ENCODE data around the gene SLC25A22.

Gene SLC25A22

DNA sequence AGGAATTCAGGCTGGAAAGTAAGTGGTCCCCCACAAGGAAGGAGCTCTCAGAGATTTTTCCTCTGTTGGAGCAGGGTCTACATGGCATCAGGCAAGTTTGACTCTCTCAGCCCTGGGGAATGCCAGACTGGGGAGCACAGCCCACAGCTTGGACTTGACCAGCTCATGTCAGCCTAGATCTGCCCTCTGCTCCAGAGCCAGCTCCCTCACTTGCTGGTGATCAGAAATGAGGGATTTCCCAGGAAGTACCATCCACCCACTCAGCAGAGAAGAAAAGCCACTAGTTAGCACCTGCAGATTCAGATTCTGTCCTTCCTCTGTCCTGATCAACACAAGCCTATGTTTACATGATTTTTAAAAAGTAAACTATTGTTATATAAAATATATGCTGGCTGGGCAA, 37.8 kb downstream of the SLC25A22 start:
- H3K4me3 ChIP-seq (ENCODE audit: low read depth, low read length) = no peak overlapping the region

DNA sequence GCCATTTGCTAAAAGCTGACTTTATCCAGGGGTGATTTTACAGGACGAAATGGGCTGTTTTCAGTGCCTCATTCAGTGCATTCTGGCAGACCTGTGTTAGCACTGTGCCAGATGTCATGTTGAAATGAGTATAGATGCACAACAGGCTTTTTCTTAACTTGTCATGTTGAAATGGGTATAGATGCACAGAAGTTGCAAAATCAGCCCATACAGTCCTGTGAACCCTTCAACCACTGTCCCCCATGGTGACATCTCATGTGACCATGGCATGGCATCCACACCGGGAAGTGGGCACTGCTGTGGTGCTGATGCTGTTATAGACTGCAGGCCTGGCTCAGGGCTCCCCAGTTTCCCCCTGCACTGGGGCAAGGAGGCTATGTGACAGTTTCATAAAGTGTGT, 48.4 kb downstream of the SLC25A22 start:
- no peak overlapping the region for H3K4me3 ChIP-seq (ENCODE audit: low read depth, low read length)

DNA sequence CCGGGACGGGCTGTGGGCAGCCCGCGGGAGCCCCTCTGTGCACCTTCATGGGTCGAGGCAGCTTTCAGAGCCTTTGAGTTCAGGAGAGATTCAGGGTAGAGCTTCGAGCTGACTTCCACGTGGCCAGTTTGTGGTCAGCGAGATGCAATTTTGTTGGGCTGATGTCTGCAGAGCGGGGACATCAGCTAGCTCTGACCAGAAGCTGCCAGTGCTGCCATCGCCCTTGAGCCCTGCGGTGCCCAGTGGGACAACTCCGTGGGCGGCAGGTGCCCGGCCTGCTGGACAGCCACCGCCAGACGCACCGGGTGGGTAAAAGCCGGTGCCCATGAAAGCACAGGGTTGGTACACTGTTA, 50.1 kb downstream of the SLC25A22 start:
- H3K4me3 ChIP-seq (ENCODE audit: low read depth, low read length) = peak overlapping the region; percentile 83

DNA sequence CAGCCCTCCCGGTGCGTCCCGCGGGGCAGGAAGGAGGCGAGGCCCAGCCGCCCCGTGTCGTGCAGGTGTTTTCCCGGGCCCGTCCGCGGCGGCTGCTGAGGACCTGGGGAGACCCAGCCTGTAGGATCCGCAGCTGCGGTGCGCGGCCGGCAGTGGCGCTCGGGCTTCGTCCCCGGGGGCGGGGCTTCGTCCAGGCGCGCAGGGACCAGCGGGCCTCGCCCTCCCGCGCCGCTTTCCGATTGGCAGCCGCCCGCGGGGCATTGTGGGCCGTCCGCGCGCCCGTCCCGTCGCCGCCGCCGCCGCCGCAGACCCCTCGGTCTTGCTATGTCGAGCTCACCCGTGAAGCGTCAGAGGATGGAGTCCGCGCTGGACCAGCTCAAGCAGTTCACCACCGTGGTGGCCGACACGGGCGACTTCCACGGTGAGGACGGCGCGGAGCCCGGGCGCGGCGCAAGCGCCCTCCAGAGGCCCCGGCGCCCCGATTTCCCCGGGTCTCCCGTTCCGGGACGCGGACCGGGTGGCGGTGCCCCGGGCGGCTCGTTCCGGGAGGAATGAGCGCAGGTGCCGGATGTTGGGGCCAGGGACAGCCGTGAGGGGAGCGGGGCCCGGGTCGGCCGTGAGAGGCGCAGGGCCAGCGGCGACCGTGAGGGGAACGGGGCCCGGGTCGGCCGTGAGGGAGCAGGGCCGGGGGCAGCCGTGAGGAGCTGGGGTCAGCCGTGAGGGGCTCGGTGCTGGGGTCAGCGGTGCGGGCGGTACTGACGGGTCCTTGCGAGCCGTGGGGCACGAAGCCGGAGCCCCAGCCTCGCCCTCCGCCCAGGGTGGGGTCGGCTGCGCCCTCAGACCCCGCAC, 50.7 kb downstream of the SLC25A22 start, which contains the start of gene TALDO1:
Gene TALDO1, plus strand, starts transcription at position 307 of the 849 bp plus-strand sequence. Its CDS starts 18 bp downstream, at position 325.
- peak within 1 kb of the TSS; percentile 83 for H3K4me3 ChIP-seq (ENCODE audit: low read depth, low read length)

DNA sequence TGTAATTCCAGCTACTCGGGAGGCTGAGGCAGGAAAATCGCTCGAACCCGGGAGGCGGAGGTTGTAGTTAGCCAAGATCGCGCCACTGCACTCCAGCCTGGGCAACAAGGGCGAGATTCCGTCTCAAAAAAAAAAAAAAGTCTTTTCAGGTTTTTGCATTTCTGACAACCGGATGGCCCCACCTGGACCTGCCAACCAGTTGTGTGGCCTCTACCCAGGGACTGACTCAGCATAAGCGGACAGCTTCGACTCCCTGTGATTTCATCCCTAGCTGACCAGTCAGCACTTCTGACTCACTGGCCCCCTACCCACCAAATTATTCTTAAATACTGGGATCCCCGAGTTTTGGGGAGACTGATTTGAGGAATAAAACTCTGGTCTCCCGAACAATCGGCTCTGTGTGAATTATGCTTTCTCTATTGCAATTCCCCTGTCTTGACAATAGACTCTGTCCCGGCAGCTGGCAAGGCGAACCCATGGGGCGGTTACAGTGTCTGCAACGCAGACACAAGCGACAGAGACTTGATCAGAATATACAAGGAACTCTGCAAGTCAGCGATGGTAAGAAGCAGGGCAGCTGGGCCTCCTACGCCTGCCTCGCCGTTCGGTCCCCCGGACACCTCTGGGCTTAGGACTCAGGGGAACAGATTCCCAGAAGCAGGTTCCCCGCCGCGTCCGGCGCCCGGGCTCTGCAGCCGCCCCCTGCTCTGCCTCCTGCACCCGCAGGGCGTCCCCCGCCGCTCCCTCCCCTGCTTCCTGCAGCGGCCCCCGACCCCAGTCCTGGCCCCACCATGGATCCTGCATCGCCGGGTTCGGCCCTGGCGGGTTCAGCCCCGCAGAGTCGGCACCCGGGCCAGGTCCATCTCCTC, 51.6 kb downstream of the SLC25A22 start:
- peak overlapping the region; percentile 83 for H3K4me3 ChIP-seq (ENCODE audit: low read depth, low read length)

DNA sequence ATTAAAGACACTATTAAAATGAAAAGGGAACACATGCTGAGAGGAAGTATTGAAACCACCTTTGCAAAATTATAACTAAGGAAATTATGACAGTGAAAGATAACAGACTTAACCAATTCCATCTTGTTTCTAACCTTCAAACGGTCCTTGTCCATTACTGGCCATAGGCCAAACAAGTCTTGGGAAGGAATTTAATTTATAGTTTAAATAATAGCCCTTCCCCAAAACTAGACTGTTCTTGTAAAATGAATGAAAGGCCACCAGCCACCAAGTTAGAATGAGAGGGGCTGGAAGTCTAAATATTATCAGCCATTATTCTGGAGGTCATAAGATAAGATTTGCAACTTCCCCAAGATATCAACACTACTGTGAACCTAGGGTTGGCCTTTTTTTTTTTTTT, 52.7 kb downstream of the SLC25A22 start:
- no peak overlapping the region for H3K4me3 ChIP-seq (ENCODE audit: low read depth, low read length)

DNA sequence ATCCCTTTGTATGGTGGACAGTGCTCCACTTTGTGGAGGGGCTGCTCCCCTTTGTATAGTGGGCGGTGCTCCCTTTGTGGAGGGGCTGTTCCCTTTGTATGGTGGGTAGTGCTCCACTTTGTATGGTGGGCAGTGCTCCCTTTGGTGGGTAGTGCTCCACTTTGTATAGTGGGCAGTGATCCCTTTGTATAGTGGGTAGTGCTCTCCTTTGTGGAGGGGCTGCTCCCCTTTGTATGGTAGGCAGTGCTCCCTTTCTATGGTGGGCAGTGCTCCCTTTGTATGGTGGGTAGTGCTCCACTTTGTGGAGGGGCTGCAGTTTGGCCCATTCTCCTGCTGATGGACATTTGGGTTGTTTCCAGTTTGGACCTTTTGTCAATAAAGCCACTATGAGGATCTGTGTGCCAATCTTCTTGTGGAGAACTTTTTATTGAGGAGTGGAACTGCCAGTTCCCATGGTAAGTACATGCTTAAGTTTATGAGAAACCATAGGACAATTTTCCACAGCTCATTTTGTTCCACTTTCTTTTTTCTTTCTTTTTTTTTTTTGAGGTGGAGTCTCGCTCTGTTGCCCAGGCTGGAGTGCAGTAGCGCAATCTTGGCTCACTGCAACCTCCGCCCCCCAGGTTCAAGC, 55.4 kb downstream of the SLC25A22 start:
- H3K4me3 ChIP-seq (ENCODE audit: low read depth, low read length) = no peak overlapping the region

DNA sequence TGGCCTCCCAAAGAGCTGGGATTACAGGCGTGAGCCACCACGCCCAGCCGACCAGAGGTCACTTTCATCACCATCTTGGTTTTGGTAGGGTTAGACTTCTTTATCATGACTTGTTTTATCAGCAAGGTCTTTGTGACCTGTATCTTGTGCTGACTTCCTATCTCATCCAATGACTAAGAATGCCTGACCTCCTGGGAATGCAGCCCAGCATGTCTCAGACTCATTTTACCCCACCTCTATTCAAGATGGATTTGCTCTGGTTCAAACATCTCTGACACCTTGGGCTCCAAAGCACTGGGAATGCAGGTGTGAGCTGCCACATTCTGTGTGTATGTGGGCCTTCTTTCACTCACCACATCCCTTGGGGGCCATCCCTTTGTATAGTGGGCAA, 55.9 kb downstream of the SLC25A22 start:
- H3K4me3 ChIP-seq (ENCODE audit: low read depth, low read length) = no peak overlapping the region
